H1 (cell line): ENCODE measurements around the gene CRTC1.

Experiments used
- CREB1 ChIP-seq: IDR thresholded peaks from 2 replicates; pipeline ENCODE4 v1.6.1; 2012; ENCODE audit warnings: inconsistent platforms
- CTCF ChIP-seq, 3 experiments: IDR thresholded peaks; 1 replicate in 2 of 3; 2 replicates in 1 of 3; pipeline versions ENCODE4 v1.5.1 to v1.6.1; 2011; ENCODE audit warnings: low read length in 3 of 3, mild to moderate bottlenecking in 3 of 3, inconsistent platforms in 2 of 3, low read depth in 1 of 3, moderate library complexity in 1 of 3; ENCODE audit not compliant: insufficient read depth in 1 of 3; ENCODE audit errors: control extremely low read depth in 1 of 3
- POLR2A ChIP-seq, 2 experiments: IDR thresholded peaks; 1 replicate in 1 of 2; 2 replicates in 1 of 2; pipeline ENCODE4 v1.6.1; 2011; ENCODE audit warnings: low read depth in 2 of 2, low read length in 2 of 2, mild to moderate bottlenecking in 2 of 2; ENCODE audit errors: control extremely low read depth in 1 of 2
- POLR2AphosphoS5 ChIP-seq: IDR thresholded peaks from 2 replicates; pipeline ENCODE4 v1.6.1; 2011; ENCODE audit warnings: low read depth, low read length
- TBP ChIP-seq: IDR thresholded peaks from 2 replicates; pipeline ENCODE4 v1.6.1; 2011; ENCODE audit warnings: low read depth, low read length, improper control_type of control experiment

DNA sequence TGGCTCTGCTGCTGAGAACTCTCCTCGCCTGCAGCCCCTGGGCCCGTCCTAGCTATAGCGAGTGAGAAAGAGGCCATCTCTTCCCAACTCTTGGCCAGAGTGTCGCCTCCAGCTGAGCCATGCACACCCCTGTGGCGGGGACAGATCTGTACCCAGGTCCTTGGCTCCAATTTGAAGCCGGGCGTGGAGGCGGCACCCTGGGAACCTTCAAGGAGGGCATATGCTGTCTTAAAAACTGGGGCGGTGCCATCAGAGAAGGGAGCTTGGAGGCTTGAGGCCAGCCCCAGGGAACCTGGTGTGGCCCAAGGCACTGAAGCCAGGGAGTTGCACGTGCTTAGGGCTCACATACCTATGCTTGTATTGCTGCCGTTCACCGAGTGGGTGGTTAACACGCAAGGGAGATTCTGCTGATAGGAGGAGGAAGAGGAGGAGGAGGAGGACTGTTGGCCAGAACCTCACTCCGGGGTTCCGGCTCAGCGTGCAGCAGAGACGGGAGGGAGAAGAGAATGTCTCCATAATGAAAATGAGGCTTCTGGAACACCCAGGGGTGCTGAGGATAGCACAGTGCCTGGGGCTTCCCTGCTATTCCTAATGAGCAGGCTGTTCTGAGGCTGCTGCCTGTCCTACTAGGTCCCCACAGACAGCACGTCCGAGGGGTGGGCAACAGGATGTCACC, 67.0 kb downstream of the CRTC1 start:
- TF ChIP-seq CTCF (IDR thresholded peaks at IDR 0.05; ENCODE audit: control extremely low read depth in 1 of 3, insufficient read depth in 1 of 3, low read depth in 1 of 3, low read length in 3 of 3): no peak
- no peak for TF ChIP-seq CREB1
- no peak for TF ChIP-seq POLR2A (IDR thresholded peaks at IDR 0.05; ENCODE audit: control extremely low read depth in 1 of 2, low read depth in 2 of 2, low read length in 2 of 2)
- no peak for TF ChIP-seq TBP
- no peak for TF ChIP-seq POLR2AphosphoS5
